Measurements from ENCODE around the gene HIRIP3.

- TF ChIP-seq ZNF274 (IDR thresholded peaks at IDR 0.05; ENCODE audit: low read depth, low read length) (no peak), YY1 (IDR thresholded peaks at IDR 0.05; ENCODE audit: insufficient read depth, insufficient read length) (no peak), SUZ12 (IDR thresholded peaks at IDR 0.05; ENCODE audit: extremely low read depth, insufficient read depth, insufficient read length) (no peak)
Measured at GRCh38 chr16:29987371-29988085, 7.9 kb downstream of the HIRIP3 start.

Measured in NT2/D1 (cell line).